Activated CD4-positive, alpha-beta memory T cell treated with anti-CD3 and anti-CD28 coated beads, Interleukin-2, amount 10 ng/mL, durations not matched to agents 7 days and 5 days (primary cell): ENCODE results near the gene SEPTIN7. TPM values are rescaled to one million over a fixed set of nuclear protein-coding genes. Genes with fewer than 3 reads are reported as not detected.

Source experiments
- total RNA-seq, 2 experiments: library from RNA; stranded (reverse); gene quantifications; one replicate each; pipeline ENCODE4 v1.2.3, GENCODE V29; 2021

The SEPTIN7 gene
- total RNA-seq, 2 experiments from 2014 or later, result 237 to 241 TPM

Other genes starting within 250 kb of the SEPTIN7 start
- gene HERPUD2, start 105.9 kb upstream of the SEPTIN7 start, total RNA-seq, result 10 to 100 TPM; 48.0 to 49.8 TPM